GM12892 (cell line): Measurements from ENCODE around the gene SPNS2.
A peak's percentile ranks its signal among the peaks of the same experiment; 100 is the strongest.

ENCODE experiments used
- DNase-seq: peaks from one replicate; pipeline ENCODE4 v3.0.0; 2011; ENCODE audit not compliant: insufficient read length
- FAIRE-seq: peaks from 2 replicates; lab custom pipeline; 2011; peaks lifted over from hg19 to GRCh38; lab: Jason Lieb, UNC
- POLR2A ChIP-seq: IDR thresholded peaks from 2 replicates; pipeline ENCODE4 v1.6.1; 2011; ENCODE audit warnings: low read depth, low read length, control low read depth
- POLR2AphosphoS5 ChIP-seq: IDR thresholded peaks from 2 replicates; pipeline ENCODE4 v1.6.1; 2011; ENCODE audit warnings: low read depth, low read length, control low read depth
- TAF1 ChIP-seq: IDR thresholded peaks from 2 replicates; pipeline ENCODE4 v1.6.1; 2011; ENCODE audit warnings: low read depth, mild to moderate bottlenecking, control low read depth, low read length, borderline replicate concordance

The SPNS2 gene

DNA sequence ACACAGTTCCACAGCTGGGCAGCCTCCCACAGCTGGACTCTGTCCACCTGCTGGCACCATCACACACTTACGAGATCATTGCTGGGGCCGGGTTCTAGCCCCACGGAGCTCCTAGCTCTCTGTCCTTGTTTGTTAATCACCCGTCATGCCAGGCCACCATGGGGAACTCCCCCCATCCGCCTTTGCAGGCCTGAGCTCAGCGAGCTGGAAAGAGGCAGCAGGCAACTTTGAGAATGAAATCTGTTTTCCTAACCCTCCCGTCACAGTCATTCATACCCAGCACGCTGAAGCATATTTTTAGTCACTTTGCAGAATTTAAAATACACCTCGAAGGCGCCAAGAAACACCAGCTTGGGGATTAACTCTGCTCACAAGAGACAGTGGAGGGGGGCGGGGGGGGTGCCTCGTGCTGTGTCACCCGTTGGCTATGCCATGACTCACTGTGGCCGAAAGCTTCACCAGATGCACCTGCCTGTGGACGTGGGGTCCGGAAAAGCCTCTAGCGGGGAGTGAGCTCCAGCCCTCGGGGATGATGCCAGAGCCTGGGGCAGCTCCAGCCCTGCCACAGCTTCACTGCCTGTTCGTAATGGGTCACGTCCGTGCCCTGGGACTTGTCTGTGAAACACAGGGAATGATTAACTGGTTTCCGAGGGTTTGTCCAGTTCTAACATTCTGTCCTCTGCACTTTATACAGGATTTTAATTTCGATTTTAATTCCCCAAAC lies 1.4 kb upstream of the SPNS2 start:
- DNase-seq (no peak), FAIRE-seq (peak; percentile 90)
- no peak for TF ChIP-seq POLR2AphosphoS5
- no peak for TF ChIP-seq TAF1
- TF ChIP-seq POLR2A, result no peak

GRCh38 chr17:4499431-4500190 lies 930 bp downstream of the SPNS2 start:
- FAIRE-seq (no peak), DNase-seq (no peak)
- TF ChIP-seq POLR2A, result no peak
- no peak for TF ChIP-seq POLR2AphosphoS5
- no peak for TF ChIP-seq TAF1

GRCh38 chr17:4500191-4500571 lies 1.5 kb downstream of the SPNS2 start:
- DNase-seq (no peak), FAIRE-seq (no peak)
- no peak for TF ChIP-seq POLR2A
- no peak for TF ChIP-seq POLR2AphosphoS5
- no peak for TF ChIP-seq TAF1

DNA sequence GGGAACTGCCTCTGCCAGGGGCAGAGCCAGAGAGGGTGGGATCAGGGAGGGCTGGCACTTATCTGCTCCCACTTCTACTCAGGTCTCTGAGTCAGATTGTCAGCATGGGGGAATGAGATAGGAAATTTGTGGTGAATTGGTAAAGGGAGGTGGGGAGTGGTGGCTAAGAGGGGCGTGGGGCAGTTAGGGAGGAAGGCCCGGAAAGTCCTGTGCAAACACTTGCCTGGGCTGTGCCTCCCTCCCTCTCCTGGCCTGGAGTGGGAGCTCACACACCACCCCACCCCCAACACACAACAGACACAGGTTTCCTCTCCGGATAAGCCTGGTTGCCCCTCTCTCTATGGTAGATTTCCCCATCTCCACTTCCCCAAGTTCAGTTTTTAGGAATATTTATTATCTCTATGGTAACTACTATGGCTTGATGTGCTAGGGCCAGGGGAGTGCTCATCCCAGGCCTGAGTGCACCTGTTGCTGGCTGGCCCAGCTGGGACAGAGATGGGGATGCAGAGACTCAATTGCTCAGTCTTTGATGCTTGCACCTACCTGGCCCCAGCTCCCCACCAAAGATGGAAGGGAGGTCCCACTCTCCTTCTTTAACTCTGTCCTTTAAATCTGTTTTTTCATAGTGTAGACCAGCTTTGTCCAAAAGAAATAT lies 2.7 kb downstream of the SPNS2 start:
- DNase-seq, result no peak
- FAIRE-seq, result no peak
- no peak for TF ChIP-seq TAF1
- TF ChIP-seq POLR2A, result no peak
- TF ChIP-seq POLR2AphosphoS5, result no peak

DNA sequence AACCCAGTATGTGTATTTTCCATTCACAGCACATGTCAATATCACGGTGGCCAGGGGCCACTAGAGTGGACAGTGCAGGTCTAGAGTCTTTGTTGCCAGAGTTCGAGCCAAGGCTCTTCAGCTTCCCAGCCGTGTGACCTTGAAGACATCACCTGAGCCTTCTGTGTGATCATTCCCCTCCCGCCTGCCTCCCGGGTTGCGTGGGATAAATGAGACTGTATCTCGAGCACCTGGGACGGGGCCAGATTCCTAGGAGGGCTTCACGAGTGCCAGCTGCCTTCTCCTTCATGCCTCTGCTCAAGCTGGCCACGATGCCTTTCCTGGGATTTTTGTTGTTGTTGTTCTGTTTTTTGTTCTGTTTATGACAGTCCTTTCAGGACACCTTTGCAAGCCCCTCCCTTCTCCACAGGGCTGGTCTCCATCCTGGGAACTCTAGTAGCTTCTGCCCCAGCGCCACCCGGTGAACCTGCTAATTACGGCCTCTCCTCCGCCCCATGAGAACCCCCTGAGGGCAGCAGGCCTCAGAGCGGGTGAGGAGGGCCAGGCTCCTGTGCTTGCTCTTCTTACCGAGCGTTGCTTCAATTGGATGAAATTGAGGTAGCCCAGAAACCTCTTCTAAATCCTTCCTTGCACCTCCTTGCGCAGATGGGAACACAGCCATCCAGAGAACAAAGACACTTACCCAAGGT lies 3.9 kb downstream of the SPNS2 start:
- FAIRE-seq (no peak), DNase-seq (no peak)
- TF ChIP-seq TAF1, result no peak
- TF ChIP-seq POLR2AphosphoS5, result no peak

- FAIRE-seq, result no peak
- DNase-seq, result no peak
- no peak for TF ChIP-seq POLR2AphosphoS5
- TF ChIP-seq TAF1, result no peak
- TF ChIP-seq POLR2A, result no peak
Observed at GRCh38 chr17:4503283-4504025, 4.8 kb downstream of the SPNS2 start.

GRCh38 chr17:4504188-4504587 lies 5.5 kb downstream of the SPNS2 start:
- no peak for FAIRE-seq
- DNase-seq, result no peak

GRCh38 chr17:4505187-4505586 lies 6.5 kb downstream of the SPNS2 start:
- DNase-seq (no peak), FAIRE-seq (no peak)
- TF ChIP-seq POLR2A (no peak), TAF1 (no peak), POLR2AphosphoS5 (no peak)

More at GRCh38 chr17:4504188-4504587, 5.5 kb downstream of the SPNS2 start:
- TF ChIP-seq TAF1 (no peak), POLR2AphosphoS5 (no peak), POLR2A (no peak)

- DNase-seq, result no peak
- no peak for TF ChIP-seq TAF1
- no peak for TF ChIP-seq POLR2AphosphoS5
- TF ChIP-seq POLR2A, result no peak
- no peak for FAIRE-seq
Observed at GRCh38 chr17:4506175-4506813, 7.6 kb downstream of the SPNS2 start.

GRCh38 chr17:4506892-4507291 lies 8.2 kb downstream of the SPNS2 start:
- no peak for DNase-seq
- TF ChIP-seq TAF1 (no peak), POLR2AphosphoS5 (no peak), POLR2A (no peak)
- FAIRE-seq, result no peak
